ENCODE results near the gene ARID2.

ARID2 gene

DNA sequence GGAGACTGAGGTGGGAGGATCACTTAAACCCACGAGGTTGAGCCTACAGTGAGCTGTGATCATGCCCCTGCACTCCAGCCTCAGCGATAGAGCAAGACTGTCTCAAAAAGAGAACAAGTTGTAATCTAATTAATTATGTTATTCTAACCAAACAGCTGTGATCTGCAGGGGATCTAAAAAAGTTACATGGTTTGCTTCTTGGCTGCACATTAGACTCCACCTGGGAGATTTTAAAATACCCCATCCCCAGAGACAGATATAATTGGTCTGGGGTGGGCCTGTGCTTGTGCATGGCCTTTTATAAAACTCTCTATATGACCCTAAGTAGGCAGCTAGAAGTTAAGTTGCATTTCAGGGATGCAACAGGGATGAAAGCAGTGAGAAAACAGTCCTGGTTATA lies 184.1 kb downstream of the ARID2 start:
- in situ Hi-C loops (cut with MboI; ENCODE audit: low sequenced_read_pairs) = no loop called here

DNA sequence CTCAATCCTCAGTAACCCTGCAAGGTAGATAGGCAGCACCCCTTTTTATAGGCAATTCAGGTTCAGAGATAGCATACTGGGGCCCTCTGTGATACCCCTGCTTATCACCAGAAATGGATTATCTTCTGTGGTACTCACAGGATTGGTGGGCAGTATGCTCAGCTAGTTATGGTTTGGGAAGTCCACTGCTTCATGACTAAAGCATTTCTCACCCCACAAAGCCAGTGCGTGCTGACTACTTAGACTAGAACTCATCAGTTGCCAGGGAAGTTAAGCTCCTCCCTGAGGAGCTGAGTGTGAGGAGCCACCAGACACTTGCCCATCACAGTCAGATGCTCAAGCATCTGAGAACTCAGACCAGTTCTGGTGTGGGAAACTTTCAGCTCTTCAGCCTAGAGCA lies 184.6 kb downstream of the ARID2 start:
- in situ Hi-C loops (cut with MboI; ENCODE audit: low sequenced_read_pairs) = no loop called here

DNA sequence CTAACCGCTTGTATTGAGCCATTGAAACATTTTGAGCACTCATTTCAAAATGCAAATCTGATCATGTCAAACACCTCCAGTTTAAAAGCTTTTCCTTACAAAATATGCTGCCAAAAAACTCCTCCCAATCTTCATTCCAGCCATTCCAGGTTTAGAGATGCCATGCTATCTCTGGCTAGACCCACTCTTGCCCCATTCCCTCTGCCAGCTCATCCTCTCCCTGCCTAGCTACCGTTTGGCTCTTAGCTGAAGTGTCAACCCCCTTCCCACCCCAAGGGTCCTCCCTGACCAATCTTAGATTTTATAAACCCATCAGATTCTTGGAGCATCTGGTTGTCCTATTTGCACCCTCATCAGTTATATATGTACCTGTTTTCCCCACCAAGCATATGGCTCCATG lies 185.9 kb downstream of the ARID2 start:
- in situ Hi-C loops (cut with MboI; ENCODE audit: low sequenced_read_pairs) = no loop called here

DNA sequence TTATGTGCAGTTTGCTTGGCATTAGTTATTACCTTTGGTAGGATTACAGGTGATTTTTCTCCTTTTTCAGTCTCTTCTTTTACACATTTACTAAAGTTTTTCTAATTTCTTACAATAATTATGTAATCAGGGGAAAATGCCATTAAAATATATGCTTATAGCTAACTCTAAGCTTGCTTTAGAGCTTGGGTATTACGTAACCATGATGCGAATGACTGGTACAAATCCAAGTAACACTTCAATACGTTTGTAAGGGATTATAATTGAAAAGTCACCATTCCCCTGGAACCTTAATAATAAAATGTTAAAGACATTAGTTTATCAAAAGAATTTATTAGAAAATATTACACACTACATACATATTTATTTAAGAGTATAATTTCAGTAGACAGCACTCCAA lies 189.3 kb downstream of the ARID2 start:
- in situ Hi-C loops (cut with MboI; ENCODE audit: low sequenced_read_pairs) = no loop called here

DNA sequence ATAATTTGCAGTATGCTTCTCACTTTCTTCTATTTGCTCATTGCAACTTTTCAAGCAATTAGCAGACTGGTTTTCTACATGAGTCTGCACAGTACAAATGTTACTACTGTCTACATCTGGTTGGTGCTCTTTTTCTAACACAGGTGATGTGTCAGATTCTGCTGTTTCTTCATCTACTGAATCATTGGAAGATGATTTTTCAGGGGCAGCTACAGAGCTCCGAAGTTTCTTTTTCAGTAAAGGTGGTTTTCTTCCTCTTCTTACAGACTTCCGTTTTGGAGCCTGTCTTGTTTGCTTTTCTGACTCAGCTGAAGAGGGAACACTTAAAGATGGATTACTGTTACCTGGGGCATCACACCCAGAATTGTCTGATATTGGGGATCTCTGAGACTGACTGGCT lies 198.8 kb downstream of the ARID2 start:
- in situ Hi-C loops (cut with MboI; ENCODE audit: low sequenced_read_pairs) = no loop called here

DNA sequence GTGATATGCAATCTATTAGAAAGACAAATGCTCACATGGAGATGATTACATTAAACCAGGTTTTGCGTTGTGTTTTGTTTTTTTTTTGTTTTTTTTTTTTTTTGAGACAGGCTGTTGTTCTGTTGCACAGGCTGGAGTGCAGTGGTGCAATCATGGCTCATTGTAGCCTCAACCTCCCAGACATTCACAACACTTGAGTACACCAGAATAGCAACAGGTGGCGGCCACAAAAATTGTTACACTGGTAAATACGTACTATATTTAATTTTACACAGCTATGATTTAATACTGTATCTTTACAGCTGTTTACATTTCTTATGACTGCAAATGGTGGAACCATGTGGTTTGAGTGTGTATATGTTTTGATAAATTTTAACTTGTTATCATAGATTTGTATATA lies 200.9 kb downstream of the ARID2 start:
- in situ Hi-C loops (cut with MboI; ENCODE audit: low sequenced_read_pairs) = no loop called here

DNA sequence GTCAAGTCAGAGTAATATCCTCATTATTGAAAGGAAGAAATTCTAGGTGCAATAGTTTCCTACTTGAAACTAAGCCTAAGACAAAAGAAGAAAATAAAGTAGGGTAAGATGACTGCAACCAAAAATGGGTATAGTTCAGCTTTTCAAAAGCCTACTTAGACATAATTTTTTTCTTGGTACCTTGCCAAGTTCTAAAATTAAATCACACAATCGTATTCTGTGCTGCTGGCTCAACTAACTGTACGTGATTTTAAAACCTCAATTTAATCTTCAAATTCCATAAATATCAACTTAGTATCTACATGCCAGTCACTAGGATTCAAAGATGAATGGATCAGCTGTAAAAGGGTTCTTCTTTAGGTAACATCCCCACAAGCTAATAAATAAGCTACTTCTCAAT lies 204.0 kb downstream of the ARID2 start:
- in situ Hi-C loops (cut with MboI; ENCODE audit: low sequenced_read_pairs) = no loop called here

DNA sequence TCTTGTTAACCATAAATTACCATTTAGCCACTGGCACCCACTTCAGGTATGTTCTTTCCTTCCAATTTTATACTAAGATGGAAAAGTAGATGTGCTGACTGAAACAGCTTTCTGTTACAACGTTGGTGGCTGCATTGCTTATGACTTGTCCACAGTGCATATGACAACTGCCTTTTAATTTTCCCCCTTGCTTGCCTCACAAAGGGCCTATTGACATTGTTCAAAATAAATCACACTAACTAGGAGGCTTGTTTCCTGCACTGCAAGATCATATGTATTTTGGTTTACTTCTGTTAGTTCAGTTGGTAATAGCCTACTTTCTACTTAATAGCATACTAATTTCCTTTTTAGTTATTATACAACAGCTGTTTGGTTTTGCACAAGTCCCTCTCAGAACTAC lies 205.4 kb downstream of the ARID2 start:
- in situ Hi-C loops (cut with MboI; ENCODE audit: low sequenced_read_pairs) = no loop called here

DNA sequence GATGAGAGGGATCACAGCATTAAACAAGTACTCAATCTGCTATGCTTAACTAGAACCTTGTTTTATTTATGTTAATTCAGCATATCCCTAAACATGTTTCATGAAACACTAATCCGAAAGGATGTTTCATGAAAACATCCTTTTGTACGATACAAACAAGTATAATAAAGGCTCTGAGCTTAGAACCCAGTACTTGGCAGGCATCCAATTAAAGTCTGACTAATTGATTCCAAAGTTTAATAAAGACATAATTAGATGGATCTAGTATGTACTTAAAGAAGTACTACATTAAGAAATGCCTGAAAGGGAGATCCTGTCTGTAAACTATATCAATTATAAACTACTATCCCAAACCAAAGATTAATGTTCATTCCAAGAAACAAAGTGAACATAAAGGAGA lies 209.1 kb downstream of the ARID2 start:
- in situ Hi-C loops (cut with MboI; ENCODE audit: low sequenced_read_pairs) = no loop called here

DNA sequence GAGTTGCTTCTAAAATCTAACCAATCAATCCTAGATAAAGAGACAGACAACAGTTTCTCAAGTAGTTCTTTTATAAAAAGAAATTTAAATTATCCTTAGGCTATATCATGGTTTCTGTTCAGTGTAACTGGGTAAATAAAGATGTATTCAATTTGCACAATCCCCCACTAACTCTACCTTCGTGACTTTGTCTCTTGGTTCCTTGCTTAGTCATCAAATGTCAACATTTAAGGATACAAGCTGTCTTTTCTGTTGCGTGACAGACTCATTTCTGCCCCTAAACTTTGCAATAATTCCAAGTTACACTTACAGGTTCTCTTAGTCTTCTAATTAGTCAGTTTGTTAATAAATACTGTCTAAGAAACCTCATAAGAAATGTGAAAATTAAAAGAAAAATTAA lies 210.3 kb downstream of the ARID2 start:
- in situ Hi-C loops (cut with MboI; ENCODE audit: low sequenced_read_pairs) = no loop called here

DNA sequence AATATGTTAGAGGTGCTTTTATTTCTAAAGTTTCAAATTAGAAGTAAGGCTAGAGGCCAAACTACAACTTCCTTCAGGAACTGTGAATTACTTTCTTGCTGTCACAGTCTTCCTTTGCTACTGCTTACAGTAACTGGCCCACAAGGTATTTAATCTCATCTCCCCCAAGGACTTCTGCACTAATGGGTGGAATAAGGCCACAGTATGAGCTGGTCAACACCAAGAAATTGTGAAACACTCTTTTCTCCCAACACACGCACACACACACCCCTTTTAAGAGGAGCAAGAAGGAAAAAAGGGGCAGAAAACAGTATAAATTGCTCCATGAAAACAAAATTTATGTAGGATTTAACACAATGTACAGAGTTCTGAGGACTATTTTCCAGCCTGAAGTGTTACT lies 215.3 kb downstream of the ARID2 start:
- in situ Hi-C loops (cut with MboI; ENCODE audit: low sequenced_read_pairs) = no loop called here

DNA sequence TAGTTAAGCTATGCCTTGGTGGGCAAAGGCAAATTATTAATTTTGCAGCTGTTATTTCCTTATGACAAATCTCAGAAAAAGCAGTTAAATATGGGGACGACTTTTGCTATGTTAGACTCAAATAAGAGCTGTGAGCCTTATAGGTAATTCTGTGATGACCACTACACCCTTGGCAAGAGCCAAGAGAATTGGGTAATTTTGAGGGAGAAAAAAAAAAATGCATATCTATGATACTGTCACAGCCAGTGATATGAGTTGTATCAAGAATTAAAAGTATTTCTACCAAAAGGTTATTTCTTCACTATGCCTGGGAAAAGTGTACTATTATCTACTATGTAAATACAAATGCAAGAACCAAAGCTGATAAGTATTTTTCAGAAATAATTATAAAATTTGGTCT lies 216.9 kb downstream of the ARID2 start:
- in situ Hi-C loops (cut with MboI; ENCODE audit: low sequenced_read_pairs) = no loop called here

DNA sequence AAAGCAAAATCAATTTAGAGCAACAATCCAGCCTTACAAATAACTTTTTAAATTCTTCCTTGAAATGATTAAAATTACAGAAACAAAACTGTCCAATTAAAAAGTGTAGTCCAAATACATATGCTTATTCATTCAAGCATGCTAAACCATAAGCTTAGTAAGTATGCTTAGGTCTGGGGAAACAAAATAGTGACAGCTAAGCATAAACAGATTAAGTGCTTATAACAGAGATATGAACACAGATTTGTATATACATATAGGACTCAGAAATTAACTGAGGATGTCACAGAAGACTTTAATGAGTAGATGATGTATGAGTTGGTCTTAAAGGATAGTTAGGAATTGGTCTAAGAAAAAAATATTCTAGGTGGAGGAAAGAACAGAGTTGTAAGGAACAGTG lies 219.0 kb downstream of the ARID2 start:
- in situ Hi-C loops (cut with MboI; ENCODE audit: low sequenced_read_pairs) = no loop called here
